ENCODE results near the gene KCNJ9.

DNA sequence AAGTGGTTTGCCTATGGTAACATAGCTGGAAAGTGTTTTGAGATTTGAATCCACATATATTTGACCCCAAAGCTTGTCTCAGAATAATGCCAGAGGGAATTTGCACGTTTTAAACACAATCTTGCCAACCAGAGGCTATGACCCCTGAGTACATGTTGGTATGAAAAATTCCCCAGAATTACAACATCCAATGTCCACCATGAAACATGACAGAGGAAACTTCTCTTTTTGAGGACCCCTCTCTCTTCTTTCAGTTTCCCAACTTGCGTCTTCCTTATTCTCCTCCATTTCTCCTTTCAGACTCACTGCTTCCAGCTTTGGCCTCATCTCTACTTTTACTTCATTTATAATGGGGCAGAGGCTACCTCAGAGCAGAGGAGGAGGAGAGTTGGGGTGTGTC lies 5.5 kb upstream of the KCNJ9 start:
- TF ChIP-seq POLR2AphosphoS5 (IDR thresholded peaks at IDR 0.05; ENCODE audit: low read depth, low read length): no peak
- TF ChIP-seq POLR2A (IDR thresholded peaks at IDR 0.05; ENCODE audit: low read depth, low read length): no peak
- TF ChIP-seq TAF1 (IDR thresholded peaks at IDR 0.05; ENCODE audit: borderline replicate concordance, low read depth, low read length): no peak
